ENCODE data around the gene NKAIN1. TPM values are rescaled to one million over a fixed set of nuclear protein-coding genes. Genes with fewer than 3 reads are reported as not detected.

Gene NKAIN1
- total RNA-seq, 2 donors from 2014 or later, result 0.51 to 0.73 TPM

GRCh38 chr1:31218705-31219104, 21.0 kb downstream of the NKAIN1 start:
- Histone ChIP-seq H3K9me3 (no peaks in the 10 kb centered on the region), H3K27me3 (replicated peaks; ENCODE audit: insufficient read depth) (no peaks in the 10 kb centered on the region), H3K27ac (no peak overlapping the region), H3K4me3 (no peak overlapping the region), H3K4me1 (replicated peaks) (no peaks in the 10 kb centered on the region), H3K36me3 (no peaks in the 10 kb centered on the region)
- TF ChIP-seq POLR2A (IDR thresholded peaks at IDR 0.05), result no peak
- no peak for TF ChIP-seq POLR2AphosphoS5 (IDR thresholded peaks at IDR 0.05)
- TF ChIP-seq, protein P1, sequence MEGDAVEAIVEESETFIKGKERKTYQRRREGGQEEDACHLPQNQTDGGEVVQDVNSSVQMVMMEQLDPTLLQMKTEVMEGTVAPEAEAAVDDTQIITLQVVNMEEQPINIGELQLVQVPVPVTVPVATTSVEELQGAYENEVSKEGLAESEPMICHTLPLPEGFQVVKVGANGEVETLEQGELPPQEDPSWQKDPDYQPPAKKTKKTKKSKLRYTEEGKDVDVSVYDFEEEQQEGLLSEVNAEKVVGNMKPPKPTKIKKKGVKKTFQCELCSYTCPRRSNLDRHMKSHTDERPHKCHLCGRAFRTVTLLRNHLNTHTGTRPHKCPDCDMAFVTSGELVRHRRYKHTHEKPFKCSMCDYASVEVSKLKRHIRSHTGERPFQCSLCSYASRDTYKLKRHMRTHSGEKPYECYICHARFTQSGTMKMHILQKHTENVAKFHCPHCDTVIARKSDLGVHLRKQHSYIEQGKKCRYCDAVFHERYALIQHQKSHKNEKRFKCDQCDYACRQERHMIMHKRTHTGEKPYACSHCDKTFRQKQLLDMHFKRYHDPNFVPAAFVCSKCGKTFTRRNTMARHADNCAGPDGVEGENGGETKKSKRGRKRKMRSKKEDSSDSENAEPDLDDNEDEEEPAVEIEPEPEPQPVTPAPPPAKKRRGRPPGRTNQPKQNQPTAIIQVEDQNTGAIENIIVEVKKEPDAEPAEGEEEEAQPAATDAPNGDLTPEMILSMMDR (IDR thresholded peaks at IDR 0.05), result no peak
- no peak for DNase-seq (ENCODE audit: low spot score)
- intact Hi-C loops (cut with DNase I), result no loop called here
- 87% methylated on average over 8 of the region's 8 CpGs for WGBS

- DNase-seq (ENCODE audit: low spot score), result peak; percentile 63
- H3K27me3 ChIP-seq (replicated peaks; ENCODE audit: insufficient read depth), result no peaks in the 10 kb centered on the region
- H3K27ac ChIP-seq, result no peak overlapping the region
- no peak overlapping the region for H3K4me3 ChIP-seq
- intact Hi-C loops (cut with DNase I), result no loop called here
- WGBS, result 12% methylated on average over 10 of the region's 10 CpGs
- TF ChIP-seq, protein P1 (IDR thresholded peaks at IDR 0.05), result no peak
- TF ChIP-seq POLR2AphosphoS5 (IDR thresholded peaks at IDR 0.05), result no peak
- TF ChIP-seq POLR2A (IDR thresholded peaks at IDR 0.05), result no peak
- H3K4me1 ChIP-seq (replicated peaks), result no peaks in the 10 kb centered on the region
- H3K36me3 ChIP-seq, result no peaks in the 10 kb centered on the region
- no peaks in the 10 kb centered on the region for H3K9me3 ChIP-seq
Observed at GRCh38 chr1:31216016-31216415, 23.7 kb downstream of the NKAIN1 start.

DNA sequence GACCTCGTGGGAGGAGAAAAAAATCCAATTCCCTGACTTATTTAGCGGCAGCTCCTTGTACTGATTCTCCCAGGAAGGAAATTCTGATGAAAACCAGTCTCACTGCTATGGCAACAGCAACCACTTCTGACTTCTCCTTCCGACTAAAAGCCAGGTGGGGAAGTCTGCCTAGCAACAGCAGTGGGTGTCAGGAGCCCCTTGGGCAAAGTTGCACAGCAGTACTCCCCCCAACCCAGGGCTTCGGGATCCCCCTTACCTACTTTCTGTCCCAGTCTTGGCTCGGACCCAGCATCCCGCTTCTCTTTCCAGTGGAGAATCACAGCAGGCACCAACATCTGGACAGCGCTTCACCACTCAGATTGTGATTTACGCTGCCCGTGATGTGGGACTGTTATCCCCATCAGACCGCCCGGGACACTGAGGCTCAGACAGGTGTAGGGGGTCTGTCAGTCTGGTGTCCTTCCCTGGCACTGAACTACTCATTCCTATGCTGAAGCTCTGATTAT, 24.6 kb downstream of the NKAIN1 start:
- 66% methylated on average over 11 of the region's 11 CpGs for WGBS
- Histone ChIP-seq H3K4me1 (replicated peaks) (no peaks in the 10 kb centered on the region), H3K27ac (no peak overlapping the region), H3K36me3 (no peaks in the 10 kb centered on the region), H3K9me3 (no peaks in the 10 kb centered on the region), H3K27me3 (replicated peaks; ENCODE audit: insufficient read depth) (no peaks in the 10 kb centered on the region), H3K4me3 (no peak overlapping the region)
- no peak for DNase-seq (ENCODE audit: low spot score)
- intact Hi-C loops (cut with DNase I), result no loop called here
- no peak for TF ChIP-seq POLR2A (IDR thresholded peaks at IDR 0.05)
- TF ChIP-seq POLR2AphosphoS5 (IDR thresholded peaks at IDR 0.05), result no peak
- TF ChIP-seq, protein P1 (IDR thresholded peaks at IDR 0.05), result no peak

GRCh38 chr1:31214316-31215064, 25.2 kb downstream of the NKAIN1 start:
- Histone ChIP-seq H3K9me3 (no peaks in the 10 kb centered on the region), H3K27me3 (replicated peaks; ENCODE audit: insufficient read depth) (no peaks in the 10 kb centered on the region), H3K36me3 (no peaks in the 10 kb centered on the region), H3K27ac (no peak overlapping the region), H3K4me1 (replicated peaks) (no peaks in the 10 kb centered on the region), H3K4me3 (no peak overlapping the region)
- intact Hi-C loops (cut with DNase I), result no loop called here
- DNase-seq (ENCODE audit: low spot score), result no peak
- TF ChIP-seq POLR2A (IDR thresholded peaks at IDR 0.05) (no peak), POLR2AphosphoS5 (IDR thresholded peaks at IDR 0.05) (no peak)
- TF ChIP-seq, protein P1 (IDR thresholded peaks at IDR 0.05), result no peak
- 69% methylated on average over 12 of the region's 12 CpGs for WGBS

Measured in prostate gland (tissue), 2 donors.